MM.1S (cell line): ENCODE results near the gene PKD1.

ENCODE experiments used
- DNase-seq: peaks from one replicate; pipeline ENCODE4 v3.0.0-alpha.2; 2015
- H2AFZ ChIP-seq: fragments of 300-600 bp; sonication (generic); 2 replicates; pipeline ENCODE4 v1.6.0; 2016; ENCODE audit warnings: antibody characterized with exemption, low read length
- H3F3A ChIP-seq: fragments of 300-600 bp; sonication (generic); 2 replicates; pipeline ENCODE4 v1.6.1; 2016; ENCODE audit warnings: mild to moderate bottlenecking, antibody characterized with exemption, low read length, moderate library complexity, mixed read lengths; ENCODE audit not compliant: insufficient read depth
- H3K27ac ChIP-seq: fragments of 300-600 bp; sonication (generic); 2 replicates; pipeline ENCODE4 v1.5.1; 2016; ENCODE audit warnings: mild to moderate bottlenecking, low read length
- H3K27me3 ChIP-seq: fragments of 300-600 bp; sonication (generic); replicated peaks from 2 replicates; pipeline ENCODE4 v1.6.0; 2016; ENCODE audit warnings: low read length; ENCODE audit not compliant: insufficient read depth
- H3K36me3 ChIP-seq: fragments of 300-600 bp; sonication (generic); replicated peaks from 2 replicates; pipeline ENCODE4 v1.6.1; 2016; ENCODE audit warnings: mild to moderate bottlenecking, low read length, mixed read lengths; ENCODE audit not compliant: insufficient read depth
- H3K4me1 ChIP-seq: fragments of 300-600 bp; sonication (generic); 2 replicates; pipeline ENCODE4 v1.6.1; 2016; ENCODE audit warnings: low read length, mixed read lengths
- H3K4me2 ChIP-seq: fragments of 300-600 bp; sonication (generic); 2 replicates; pipeline ENCODE4 v1.6.0; 2016; ENCODE audit warnings: low read depth, low read length
- H3K4me3 ChIP-seq: fragments of 300-600 bp; sonication (generic); 2 replicates; pipeline ENCODE4 v1.5.1; 2016; ENCODE audit warnings: low read length, mixed read lengths
- H3K79me2 ChIP-seq: fragments of 300-600 bp; sonication (generic); 2 replicates; pipeline ENCODE4 v1.6.1; 2016; ENCODE audit warnings: mixed run types, low read length, mixed read lengths
- H3K9ac ChIP-seq: fragments of 300-600 bp; sonication (generic); 2 replicates; pipeline ENCODE4 v1.6.1; 2016; ENCODE audit warnings: low read length, mixed read lengths
- H3K9me2 ChIP-seq: fragments of 300-600 bp; sonication (generic); replicated peaks from 2 replicates; pipeline ENCODE4 v1.6.1; 2016; ENCODE audit warnings: mild to moderate bottlenecking, low read length, mixed read lengths; ENCODE audit not compliant: insufficient read depth
- H3K9me3 ChIP-seq: fragments of 300-600 bp; sonication (generic); replicated peaks from 2 replicates; pipeline ENCODE4 v1.6.1; 2016; ENCODE audit warnings: mild to moderate bottlenecking, low read length, mixed read lengths; ENCODE audit not compliant: insufficient read depth
- H4K20me1 ChIP-seq: fragments of 300-600 bp; sonication (generic); 2 replicates; pipeline ENCODE4 v1.6.1; 2016; ENCODE audit warnings: mild to moderate bottlenecking, low read length, moderate library complexity, mixed read lengths; ENCODE audit not compliant: insufficient read depth
- CTCF ChIP-seq: fragments of 300-600 bp; sonication (generic); IDR thresholded peaks from 2 replicates; pipeline ENCODE4 v1.5.1; 2016; ENCODE audit warnings: antibody characterized with exemption, low read length, mixed read lengths
- EZH2 ChIP-seq: fragments of 300-600 bp; sonication (generic); optimal IDR thresholded peaks from 2 replicates; pipeline ENCODE3; 2017; ENCODE audit warnings: low read depth, mild to moderate bottlenecking, antibody characterized with exemption, low read length, mixed read lengths
- EZH2phosphoT487 ChIP-seq: fragments of 300-600 bp; sonication (generic); IDR thresholded peaks from 2 replicates; pipeline ENCODE4 v1.6.1; 2018; ENCODE audit warnings: antibody characterized with exemption, low read length

Gene PKD1

GRCh38 chr16:2058872-2059271, 76.8 kb downstream of the PKD1 start:
- Histone ChIP-seq H2AFZ (no peak overlapping the region), H3K9me2 (no peaks in the 10 kb centered on the region), H3K4me1 (no peaks in the 10 kb centered on the region), H3K4me3 (no peak overlapping the region), H3K4me2 (no peak overlapping the region), H3K9ac (no peak overlapping the region), H3K9me3 (no peaks in the 10 kb centered on the region), H4K20me1 (no peaks in the 10 kb centered on the region), H3K27ac (no peak overlapping the region), H3K79me2 (no peaks in the 10 kb centered on the region), H3K27me3 (no peaks in the 10 kb centered on the region), H3K36me3 (no peaks in the 10 kb centered on the region), H3F3A (no peaks in the 10 kb centered on the region)
- DNase-seq, result no peak
- no peak for TF ChIP-seq EZH2
- TF ChIP-seq CTCF, result no peak
- TF ChIP-seq EZH2phosphoT487, result no peak

DNA sequence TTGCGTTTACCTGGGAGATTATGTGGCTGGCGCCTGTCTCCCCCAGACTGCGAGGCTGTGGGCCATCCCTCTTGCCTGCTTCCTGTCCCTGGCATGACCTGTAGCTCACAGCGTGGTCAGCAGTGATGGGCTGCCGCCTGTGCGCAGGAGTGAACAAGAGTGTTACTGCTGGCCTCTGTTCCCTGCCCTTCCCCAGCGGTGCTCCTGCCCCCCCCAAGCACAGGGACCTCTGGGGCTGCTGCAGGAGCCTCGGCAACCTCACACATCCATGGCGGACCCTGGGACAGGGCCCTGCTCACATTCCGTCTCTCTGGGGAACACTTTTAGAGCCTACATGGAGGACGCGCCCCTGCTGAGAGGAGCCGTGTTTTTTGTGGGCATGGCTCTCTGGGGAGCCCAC, 77.3 kb downstream of the PKD1 start:
- Histone ChIP-seq H3F3A (no peaks in the 10 kb centered on the region), H3K79me2 (no peaks in the 10 kb centered on the region), H3K4me3 (no peak overlapping the region), H3K4me2 (no peak overlapping the region), H4K20me1 (no peaks in the 10 kb centered on the region), H2AFZ (no peak overlapping the region), H3K9me3 (no peaks in the 10 kb centered on the region), H3K9ac (no peak overlapping the region), H3K27me3 (no peaks in the 10 kb centered on the region), H3K9me2 (no peaks in the 10 kb centered on the region), H3K4me1 (no peaks in the 10 kb centered on the region), H3K27ac (no peak overlapping the region), H3K36me3 (no peaks in the 10 kb centered on the region)
- no peak for DNase-seq
- TF ChIP-seq EZH2, result no peak
- TF ChIP-seq EZH2phosphoT487, result no peak
- no peak for TF ChIP-seq CTCF

GRCh38 chr16:2057438-2057837, 78.3 kb downstream of the PKD1 start:
- no peak for DNase-seq
- H3K9me3 ChIP-seq, result no peaks in the 10 kb centered on the region
- no peaks in the 10 kb centered on the region for H3K27me3 ChIP-seq
- H3F3A ChIP-seq, result no peaks in the 10 kb centered on the region
- no peaks in the 10 kb centered on the region for H3K36me3 ChIP-seq
- H3K27ac ChIP-seq, result no peak overlapping the region
- H3K9ac ChIP-seq, result no peak overlapping the region
- H3K4me2 ChIP-seq, result no peak overlapping the region
- H4K20me1 ChIP-seq, result no peaks in the 10 kb centered on the region
- TF ChIP-seq EZH2phosphoT487 (no peak), EZH2 (no peak), CTCF (no peak)
- no peaks in the 10 kb centered on the region for H3K79me2 ChIP-seq
- H3K4me3 ChIP-seq, result no peak overlapping the region
- H3K9me2 ChIP-seq, result no peaks in the 10 kb centered on the region
- no peak overlapping the region for H2AFZ ChIP-seq
- H3K4me1 ChIP-seq, result no peaks in the 10 kb centered on the region
